Measurements from ENCODE around the gene KIF16B.

- TF ChIP-seq CTCF (IDR thresholded peaks at IDR 0.05) = no peak
- no peak for TF ChIP-seq POLR2A (IDR thresholded peaks at IDR 0.05)
Observed at GRCh38 chr20:16518784-16519084, 54.5 kb downstream of the KIF16B start.

Measured in uterus (tissue), 2 donors.